HG03558 (cell line): Measurements from ENCODE around the gene BCL2.
"Not testable (repeated sequence)": the region's sequence is repeated elsewhere in the genome, so short reads cannot be mapped to it uniquely, and the experiment has no call there.

Experiments used
- ATAC-seq: cut with Tn5 transposase; IDR thresholded peaks from one replicate; pipeline ENCODE4 v1.9.1; 2021; ENCODE audit warnings: moderate number of reproducible peaks; ENCODE audit not compliant: unreplicated experiment; ENCODE audit errors: extremely low read depth

BCL2 gene

GRCh38 chr18:63238693-63239075 is 80.9 kb downstream of the BCL2 start:
- ATAC-seq, result no peak

GRCh38 chr18:63237881-63238692 is 81.5 kb downstream of the BCL2 start:
- ATAC-seq, result no peak

GRCh38 chr18:63236921-63237846 is 82.4 kb downstream of the BCL2 start:
- no peak for ATAC-seq

GRCh38 chr18:63236406-63236805 is 83.2 kb downstream of the BCL2 start:
- no peak for ATAC-seq

GRCh38 chr18:63235920-63236319 is 83.6 kb downstream of the BCL2 start:
- not testable (repeated sequence) for ATAC-seq

- no peak for ATAC-seq
These were observed 84.7 kb downstream of the BCL2 start for GRCh38 chr18:63234841-63235240.

- ATAC-seq, result no peak
These were observed 85.1 kb downstream of the BCL2 start for GRCh38 chr18:63234432-63234831.

- no peak for ATAC-seq
These were observed 86.2 kb downstream of the BCL2 start for GRCh38 chr18:63233334-63233733.

- no peak for ATAC-seq
These were observed 86.7 kb downstream of the BCL2 start for GRCh38 chr18:63232826-63233225.

GRCh38 chr18:63229971-63230370 is 89.6 kb downstream of the BCL2 start:
- ATAC-seq, result no peak

- ATAC-seq, result no peak
These were observed 94.1 kb downstream of the BCL2 start for GRCh38 chr18:63225434-63225833.

- ATAC-seq, result no peak
These were observed 94.9 kb downstream of the BCL2 start for GRCh38 chr18:63224630-63225029.

GRCh38 chr18:63223837-63224236 is 95.7 kb downstream of the BCL2 start:
- ATAC-seq, result no peak

- no peak for ATAC-seq
These were observed 98.7 kb downstream of the BCL2 start for GRCh38 chr18:63220903-63221302.

GRCh38 chr18:63218472-63218871 is 101.1 kb downstream of the BCL2 start:
- no peak for ATAC-seq

- ATAC-seq, result no peak
These were observed 102.9 kb downstream of the BCL2 start for GRCh38 chr18:63216516-63217311.

GRCh38 chr18:63213936-63214671 is 105.5 kb downstream of the BCL2 start:
- no peak for ATAC-seq

GRCh38 chr18:63213331-63213900 is 106.2 kb downstream of the BCL2 start:
- no peak for ATAC-seq

- no peak for ATAC-seq
These were observed 109.0 kb downstream of the BCL2 start for GRCh38 chr18:63210521-63210920.
